Neural cell (in vitro differentiated cells): ENCODE results near the gene PTPN20.

Experiments used
- EP300 ChIP-seq: fragments of 450-650 bp; conservative IDR thresholded peaks from 2 replicates; pipeline ENCODE4 v1.6.1; 2014; ENCODE audit warnings: antibody characterized with exemption, mild to moderate bottlenecking, moderate library complexity; ENCODE audit not compliant: poor library complexity, severe bottlenecking
- EZH2 ChIP-seq: fragments of 200-600, 300-800 bp; shearing (Covaris generic), sonication (generic); IDR thresholded peaks from 2 replicates; pipeline ENCODE4 v1.6.1; 2014; ENCODE audit warnings: antibody characterized with exemption, low read length, borderline replicate concordance, mild to moderate bottlenecking; ENCODE audit not compliant: insufficient read depth, poor library complexity, severe bottlenecking
- POLR2AphosphoS5 ChIP-seq: IDR thresholded peaks from 2 replicates; pipeline ENCODE4 v1.6.1; 2012
- RAD21 ChIP-seq: fragments of 450-650 bp; conservative IDR thresholded peaks from 2 replicates; pipeline ENCODE4 v1.6.1; 2014; ENCODE audit warnings: antibody characterized with exemption, mild to moderate bottlenecking, moderate library complexity
- REST ChIP-seq: IDR thresholded peaks from 2 replicates; pipeline ENCODE4 v1.6.1; 2012; ENCODE audit warnings: borderline replicate concordance
- SMC3 ChIP-seq: fragments of 450-650 bp; conservative IDR thresholded peaks from 2 replicates; pipeline ENCODE4 v1.6.1; 2014; ENCODE audit warnings: antibody characterized with exemption, mild to moderate bottlenecking, moderate library complexity; ENCODE audit not compliant: poor library complexity
- TAF1 ChIP-seq: IDR thresholded peaks from 2 replicates; pipeline ENCODE4 v1.6.1; 2012; ENCODE audit warnings: low read depth
- TF ChIP-seq, protein P1 (sequence below): fragments of 450-650 bp; IDR thresholded peaks from 2 replicates; pipeline ENCODE4 v1.5.1; 2014; ENCODE audit warnings: antibody characterized with exemption, mild to moderate bottlenecking, moderate library complexity; ENCODE audit not compliant: poor library complexity, severe bottlenecking

- TF ChIP-seq TAF1 (no peak), REST (no peak), POLR2AphosphoS5 (no peak), RAD21 (no peak), EZH2 (no peak), EP300 (no peak), SMC3 (no peak)
- TF ChIP-seq, protein P1, sequence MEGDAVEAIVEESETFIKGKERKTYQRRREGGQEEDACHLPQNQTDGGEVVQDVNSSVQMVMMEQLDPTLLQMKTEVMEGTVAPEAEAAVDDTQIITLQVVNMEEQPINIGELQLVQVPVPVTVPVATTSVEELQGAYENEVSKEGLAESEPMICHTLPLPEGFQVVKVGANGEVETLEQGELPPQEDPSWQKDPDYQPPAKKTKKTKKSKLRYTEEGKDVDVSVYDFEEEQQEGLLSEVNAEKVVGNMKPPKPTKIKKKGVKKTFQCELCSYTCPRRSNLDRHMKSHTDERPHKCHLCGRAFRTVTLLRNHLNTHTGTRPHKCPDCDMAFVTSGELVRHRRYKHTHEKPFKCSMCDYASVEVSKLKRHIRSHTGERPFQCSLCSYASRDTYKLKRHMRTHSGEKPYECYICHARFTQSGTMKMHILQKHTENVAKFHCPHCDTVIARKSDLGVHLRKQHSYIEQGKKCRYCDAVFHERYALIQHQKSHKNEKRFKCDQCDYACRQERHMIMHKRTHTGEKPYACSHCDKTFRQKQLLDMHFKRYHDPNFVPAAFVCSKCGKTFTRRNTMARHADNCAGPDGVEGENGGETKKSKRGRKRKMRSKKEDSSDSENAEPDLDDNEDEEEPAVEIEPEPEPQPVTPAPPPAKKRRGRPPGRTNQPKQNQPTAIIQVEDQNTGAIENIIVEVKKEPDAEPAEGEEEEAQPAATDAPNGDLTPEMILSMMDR = no peak
Observed at GRCh38 chr10:47042199-47042473, 130.9 kb downstream of the PTPN20 start.
